Measurements from ENCODE around the gene PLP1.

Gene PLP1

GRCh38 chrX:103831803-103832544, 55.3 kb downstream of the PLP1 start, which contains the start of gene RAB9B:
TSS of gene RAB9B (minus strand) at chrX:103832257. CDS start at chrX:103825784, 6,473 bp downstream.
- no peak for DNase-seq

- DNase-seq = no peak
These were observed 62.8 kb downstream of the PLP1 start for GRCh38 chrX:103839404-103839803.
